GM12865 (cell line): ENCODE data around the gene C1orf185.

Experiments used
- DNase-seq: peaks from one replicate; pipeline ENCODE4 v3.0.0; 2010; ENCODE audit warnings: low read depth
- H3K4me3 ChIP-seq: 2 replicates; pipeline ENCODE4 v1.5.1; 2011; ENCODE audit warnings: mild to moderate bottlenecking, low read depth, low read length, control low read depth
- TF ChIP-seq, protein P1 (sequence below): IDR thresholded peaks from 2 replicates; pipeline ENCODE4 v1.5.1; 2011; ENCODE audit warnings: low read length, control low read depth, low read depth, inconsistent platforms; ENCODE audit not compliant: insufficient read depth; ENCODE audit errors: missing control alignments

The C1orf185 gene

GRCh38 chr1:51071291-51072042 is 30.6 kb upstream of the C1orf185 start:
- H3K4me3 ChIP-seq: no peak overlapping the region
- no peak for DNase-seq
- TF ChIP-seq, protein P1, sequence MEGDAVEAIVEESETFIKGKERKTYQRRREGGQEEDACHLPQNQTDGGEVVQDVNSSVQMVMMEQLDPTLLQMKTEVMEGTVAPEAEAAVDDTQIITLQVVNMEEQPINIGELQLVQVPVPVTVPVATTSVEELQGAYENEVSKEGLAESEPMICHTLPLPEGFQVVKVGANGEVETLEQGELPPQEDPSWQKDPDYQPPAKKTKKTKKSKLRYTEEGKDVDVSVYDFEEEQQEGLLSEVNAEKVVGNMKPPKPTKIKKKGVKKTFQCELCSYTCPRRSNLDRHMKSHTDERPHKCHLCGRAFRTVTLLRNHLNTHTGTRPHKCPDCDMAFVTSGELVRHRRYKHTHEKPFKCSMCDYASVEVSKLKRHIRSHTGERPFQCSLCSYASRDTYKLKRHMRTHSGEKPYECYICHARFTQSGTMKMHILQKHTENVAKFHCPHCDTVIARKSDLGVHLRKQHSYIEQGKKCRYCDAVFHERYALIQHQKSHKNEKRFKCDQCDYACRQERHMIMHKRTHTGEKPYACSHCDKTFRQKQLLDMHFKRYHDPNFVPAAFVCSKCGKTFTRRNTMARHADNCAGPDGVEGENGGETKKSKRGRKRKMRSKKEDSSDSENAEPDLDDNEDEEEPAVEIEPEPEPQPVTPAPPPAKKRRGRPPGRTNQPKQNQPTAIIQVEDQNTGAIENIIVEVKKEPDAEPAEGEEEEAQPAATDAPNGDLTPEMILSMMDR: no peak

GRCh38 chr1:51072043-51072439 is 30.0 kb upstream of the C1orf185 start:
- H3K4me3 ChIP-seq: no peak overlapping the region
- TF ChIP-seq, protein P1: no peak
- DNase-seq: no peak

DNA sequence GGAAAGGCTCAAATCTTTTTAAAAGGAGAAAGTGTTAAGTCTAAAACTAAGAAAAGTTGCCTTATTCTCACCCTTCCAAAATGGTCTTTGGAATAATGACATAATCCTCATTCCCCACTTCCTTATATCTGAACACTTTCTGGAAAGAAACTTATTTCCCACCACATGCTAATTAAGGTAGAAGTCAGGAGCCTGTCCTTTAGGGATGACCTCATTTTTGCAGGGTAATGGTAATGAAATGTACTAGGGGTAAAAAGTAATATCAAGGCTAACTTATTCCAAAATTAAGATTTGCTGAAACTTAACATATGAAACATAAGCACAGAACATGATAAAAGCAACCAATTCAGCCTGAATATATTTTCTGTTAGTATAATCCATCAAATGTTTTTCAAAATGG is 29.4 kb upstream of the C1orf185 start:
- TF ChIP-seq, protein P1: no peak
- H3K4me3 ChIP-seq: no peak overlapping the region
- no peak for DNase-seq

DNA sequence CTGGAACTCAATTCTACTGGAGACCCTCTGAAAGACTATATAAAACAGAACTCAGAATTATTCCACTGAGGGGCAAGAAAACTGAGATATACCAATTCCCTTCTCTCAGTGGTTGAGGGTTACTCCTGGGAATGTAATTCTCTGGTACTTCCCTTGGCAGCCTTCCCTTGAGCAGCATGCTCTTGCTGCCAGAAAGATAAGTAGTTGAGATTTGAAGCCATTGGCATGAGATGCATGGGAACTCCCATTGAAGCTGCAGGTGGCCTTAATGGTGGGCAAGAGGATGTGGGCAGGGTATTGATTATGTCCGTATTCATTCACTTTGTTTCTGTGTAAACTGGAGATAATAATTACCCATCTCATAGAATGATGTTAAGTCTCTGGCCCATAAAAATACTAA is 28.6 kb upstream of the C1orf185 start:
- TF ChIP-seq, protein P1: no peak
- no peak for DNase-seq
- no peak overlapping the region for H3K4me3 ChIP-seq

DNA sequence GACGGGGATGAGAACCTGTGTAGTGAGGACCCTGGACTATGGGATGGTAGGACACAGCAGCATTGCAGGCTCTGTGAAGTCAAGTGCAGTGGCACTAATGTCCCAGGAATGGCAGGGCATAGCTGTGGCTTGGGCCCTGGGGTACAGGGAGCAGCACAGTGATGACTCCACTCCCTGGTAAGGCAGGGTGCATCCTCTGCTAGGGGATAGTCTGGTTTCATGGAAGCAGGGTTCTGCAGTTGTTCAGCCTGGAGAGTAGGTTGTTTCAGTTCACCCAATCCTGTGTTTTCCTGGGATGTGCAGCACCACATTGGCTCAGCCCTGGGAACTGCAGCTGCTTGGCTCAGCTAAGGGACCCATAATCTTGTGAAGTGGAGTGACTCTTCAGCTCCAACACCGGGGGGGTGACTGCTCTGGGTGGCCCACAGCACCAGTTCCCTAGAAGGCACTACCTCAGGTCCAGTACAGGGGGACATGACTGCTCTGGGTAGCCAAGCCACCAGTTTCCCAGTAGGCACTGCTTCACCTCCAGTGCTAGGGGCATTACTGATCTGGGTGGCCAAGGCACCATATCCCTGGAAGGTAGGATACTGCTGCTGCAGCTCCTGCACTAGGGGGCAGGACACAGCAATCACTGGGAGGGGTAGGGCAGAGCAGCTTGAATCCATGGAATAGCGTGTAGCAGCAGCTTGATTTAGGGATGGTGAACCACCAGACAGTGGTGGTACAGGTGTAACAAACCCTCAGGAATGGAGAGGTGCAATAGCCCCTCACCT is 15.3 kb upstream of the C1orf185 start:
- H3K4me3 ChIP-seq: no peak overlapping the region
- TF ChIP-seq, protein P1: no peak
- no peak for DNase-seq

DNA sequence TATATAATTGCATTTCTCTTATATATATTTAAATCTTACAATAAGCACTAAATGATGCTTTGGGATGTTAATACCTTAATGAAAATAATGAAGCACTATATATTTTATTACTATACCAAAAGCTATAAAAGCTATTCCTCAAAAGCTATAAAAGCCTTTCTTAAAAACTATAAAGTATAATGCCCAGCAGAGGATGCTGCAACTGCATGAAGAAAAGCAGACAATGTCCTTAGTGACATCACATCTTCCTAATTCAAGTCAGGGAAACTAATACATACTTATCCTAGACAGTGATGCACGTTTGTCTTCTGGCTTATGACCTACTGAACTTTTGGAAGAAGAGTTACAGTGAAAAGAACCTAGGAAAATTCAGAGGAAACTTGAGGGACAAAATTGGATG is 13.6 kb upstream of the C1orf185 start:
- TF ChIP-seq, protein P1: peak; percentile 54
- no peak overlapping the region for H3K4me3 ChIP-seq
- peak; percentile 44 for DNase-seq
